ENCODE data around the gene MAF.

MAF gene

DNA sequence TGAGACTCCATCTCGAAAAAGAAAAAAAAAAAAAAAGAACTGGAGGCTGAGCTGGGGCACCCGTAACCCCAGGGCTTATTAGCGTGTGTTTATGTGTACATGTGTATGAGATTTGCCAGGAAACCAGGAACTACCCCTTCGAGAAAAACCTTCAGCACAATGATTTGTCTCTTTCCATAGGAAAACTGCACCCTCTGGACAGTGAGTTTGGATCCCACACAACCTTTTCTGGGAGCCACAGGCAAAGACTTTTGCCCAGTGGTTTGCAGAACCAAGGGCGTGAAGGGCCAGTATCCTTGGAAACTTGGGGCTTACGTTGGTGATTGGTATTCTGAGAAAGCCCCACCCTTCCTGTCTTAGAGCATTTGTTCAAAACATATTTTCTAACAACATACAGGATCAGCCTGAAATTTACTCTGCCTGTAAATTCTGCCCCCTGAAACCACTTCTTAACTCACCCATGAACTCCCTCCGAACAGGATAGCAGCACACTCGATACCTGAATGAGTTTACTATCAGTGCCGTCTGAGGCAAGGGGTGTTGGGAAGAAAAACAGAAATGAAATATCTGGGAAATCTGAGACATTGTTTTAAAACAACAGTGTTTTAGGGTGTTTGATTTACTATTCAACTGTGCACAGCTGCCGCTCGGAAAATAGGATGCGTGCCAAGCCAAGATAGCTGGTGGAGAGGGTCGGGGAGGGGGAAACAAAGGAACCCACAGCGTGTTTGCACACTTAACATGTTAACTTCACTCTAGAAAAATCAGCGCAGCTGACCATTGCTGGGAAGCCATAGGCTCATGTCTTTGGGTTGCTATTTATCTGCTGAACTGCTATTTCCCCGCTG is 40.2 kb upstream of the MAF start:
- CTCF ChIA-PET, result no interaction called here

GRCh38 chr16:79639576-79640311 is 39.2 kb upstream of the MAF start:
- DNase-seq (ENCODE audit: low read depth, low spot score), result no peak
- CTCF ChIA-PET, result no interaction called here
- H3K4me3 ChIP-seq (ENCODE audit: low read depth, low read length), result no peak overlapping the region
- POLR2A ChIA-PET, result no interaction called here
- TF ChIP-seq, protein P1, sequence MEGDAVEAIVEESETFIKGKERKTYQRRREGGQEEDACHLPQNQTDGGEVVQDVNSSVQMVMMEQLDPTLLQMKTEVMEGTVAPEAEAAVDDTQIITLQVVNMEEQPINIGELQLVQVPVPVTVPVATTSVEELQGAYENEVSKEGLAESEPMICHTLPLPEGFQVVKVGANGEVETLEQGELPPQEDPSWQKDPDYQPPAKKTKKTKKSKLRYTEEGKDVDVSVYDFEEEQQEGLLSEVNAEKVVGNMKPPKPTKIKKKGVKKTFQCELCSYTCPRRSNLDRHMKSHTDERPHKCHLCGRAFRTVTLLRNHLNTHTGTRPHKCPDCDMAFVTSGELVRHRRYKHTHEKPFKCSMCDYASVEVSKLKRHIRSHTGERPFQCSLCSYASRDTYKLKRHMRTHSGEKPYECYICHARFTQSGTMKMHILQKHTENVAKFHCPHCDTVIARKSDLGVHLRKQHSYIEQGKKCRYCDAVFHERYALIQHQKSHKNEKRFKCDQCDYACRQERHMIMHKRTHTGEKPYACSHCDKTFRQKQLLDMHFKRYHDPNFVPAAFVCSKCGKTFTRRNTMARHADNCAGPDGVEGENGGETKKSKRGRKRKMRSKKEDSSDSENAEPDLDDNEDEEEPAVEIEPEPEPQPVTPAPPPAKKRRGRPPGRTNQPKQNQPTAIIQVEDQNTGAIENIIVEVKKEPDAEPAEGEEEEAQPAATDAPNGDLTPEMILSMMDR (IDR thresholded peaks at IDR 0.05; ENCODE audit: insufficient read depth, low read length, missing control alignments), result no peak

More for the DNA sequence above, 40.2 kb upstream of the MAF start:
- POLR2A ChIA-PET, result no interaction called here
- H3K4me3 ChIP-seq (ENCODE audit: low read depth, low read length), result no peak overlapping the region
- DNase-seq (ENCODE audit: low read depth, low spot score), result no peak
- TF ChIP-seq, protein P1 (IDR thresholded peaks at IDR 0.05; ENCODE audit: insufficient read depth, low read length, missing control alignments), result no peak

GRCh38 chr16:79638386-79638785 is 37.8 kb upstream of the MAF start:
- ChIA-PET POLR2A (no interaction called here), CTCF (no interaction called here)
- TF ChIP-seq, protein P1 (IDR thresholded peaks at IDR 0.05; ENCODE audit: insufficient read depth, low read length, missing control alignments), result no peak
- DNase-seq (ENCODE audit: low read depth, low spot score), result no peak
- no peak overlapping the region for H3K4me3 ChIP-seq (ENCODE audit: low read depth, low read length)

GRCh38 chr16:79635488-79635887 is 35.0 kb upstream of the MAF start:
- CTCF ChIA-PET, result no interaction called here
- DNase-seq (ENCODE audit: low read depth, low spot score), result no peak
- H3K4me3 ChIP-seq (ENCODE audit: low read depth, low read length), result no peak overlapping the region
- POLR2A ChIA-PET, result no interaction called here
- TF ChIP-seq, protein P1 (IDR thresholded peaks at IDR 0.05; ENCODE audit: insufficient read depth, low read length, missing control alignments), result no peak

- TF ChIP-seq, protein P1 (IDR thresholded peaks at IDR 0.05; ENCODE audit: insufficient read depth, low read length, missing control alignments), result no peak
- CTCF ChIA-PET, result no interaction called here
- POLR2A ChIA-PET, result no interaction called here
- no peak overlapping the region for H3K4me3 ChIP-seq (ENCODE audit: low read depth, low read length)
- DNase-seq (ENCODE audit: low read depth, low spot score), result no peak
Observed at GRCh38 chr16:79634298-79634697, 33.8 kb upstream of the MAF start.

DNA sequence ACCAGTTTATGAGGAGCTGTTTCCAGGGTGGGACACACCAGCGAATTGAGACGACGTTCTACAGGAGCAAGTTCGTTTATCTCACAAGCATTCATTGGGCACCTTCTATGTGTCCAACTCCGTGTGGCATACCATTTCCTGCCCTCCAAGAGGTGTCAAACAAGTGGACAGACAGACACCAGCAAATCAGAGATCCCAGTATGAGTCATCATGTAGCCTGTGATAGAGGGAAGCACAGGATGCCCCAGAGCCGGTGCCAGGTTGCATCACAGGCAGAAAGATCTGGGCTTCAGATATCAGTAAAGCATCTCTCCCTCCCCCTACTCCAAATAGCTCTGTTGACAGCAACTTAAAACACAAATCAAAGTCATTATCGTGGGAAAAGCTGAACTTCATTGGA is 31.8 kb upstream of the MAF start:
- no peak overlapping the region for H3K4me3 ChIP-seq (ENCODE audit: low read depth, low read length)
- TF ChIP-seq, protein P1 (IDR thresholded peaks at IDR 0.05; ENCODE audit: insufficient read depth, low read length, missing control alignments), result no peak
- DNase-seq (ENCODE audit: low read depth, low spot score), result no peak
- ChIA-PET POLR2A (no interaction called here), CTCF (no interaction called here)
